Fibroblast of the aortic adventitia (primary cell): ENCODE data around the gene TRHDE. TPM values are rescaled to one million over a fixed set of nuclear protein-coding genes. Genes with fewer than 3 reads are reported as not detected.

Experiments used
- DNase-seq: peaks from one replicate; pipeline ENCODE4 v3.0.0-alpha.2; 2010; ENCODE audit warnings: low read depth
- H3K4me3 ChIP-seq: 2 replicates; pipeline ENCODE4 v1.5.1; 2011; ENCODE audit warnings: low read depth, mild to moderate bottlenecking, control low read depth, low read length, moderate library complexity
- total RNA-seq: library from RNA; depleted of rRNA; stranded (reverse); fragments of >200 nt; gene quantifications from 2 replicates; pipeline ENCODE4 v1.2.3, GENCODE V29; 2012; ENCODE audit warnings: low replicate concordance
- TF ChIP-seq, protein P1 (sequence below): IDR thresholded peaks from 2 replicates; pipeline ENCODE4 v1.5.1; 2011; ENCODE audit warnings: mild to moderate bottlenecking, low read length, control low read depth, inconsistent platforms; ENCODE audit not compliant: insufficient read depth

TRHDE gene
- total RNA-seq, 1 donor, result 10.0 TPM

DNA sequence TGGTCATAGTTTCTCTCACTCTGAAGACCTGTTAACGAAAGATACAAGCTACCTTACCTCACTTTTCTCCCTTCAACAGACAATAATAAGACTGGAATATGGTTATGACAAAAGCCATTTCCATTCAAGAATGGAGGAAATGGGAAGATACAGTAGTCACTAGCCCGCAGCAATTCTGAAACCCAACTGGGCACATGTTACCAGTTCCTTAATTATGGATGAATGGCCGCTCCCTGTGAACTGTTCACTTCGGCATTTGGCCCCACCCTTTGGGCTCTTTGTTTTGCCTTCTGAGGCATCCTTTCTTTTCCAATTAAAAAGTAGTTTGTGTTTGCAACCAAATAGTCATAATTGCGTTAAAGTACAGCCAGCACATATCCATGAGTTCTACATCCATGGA, 19.0 kb downstream of the TRHDE start:
- no peak overlapping the region for H3K4me3 ChIP-seq
- no peak for DNase-seq
- TF ChIP-seq, protein P1, sequence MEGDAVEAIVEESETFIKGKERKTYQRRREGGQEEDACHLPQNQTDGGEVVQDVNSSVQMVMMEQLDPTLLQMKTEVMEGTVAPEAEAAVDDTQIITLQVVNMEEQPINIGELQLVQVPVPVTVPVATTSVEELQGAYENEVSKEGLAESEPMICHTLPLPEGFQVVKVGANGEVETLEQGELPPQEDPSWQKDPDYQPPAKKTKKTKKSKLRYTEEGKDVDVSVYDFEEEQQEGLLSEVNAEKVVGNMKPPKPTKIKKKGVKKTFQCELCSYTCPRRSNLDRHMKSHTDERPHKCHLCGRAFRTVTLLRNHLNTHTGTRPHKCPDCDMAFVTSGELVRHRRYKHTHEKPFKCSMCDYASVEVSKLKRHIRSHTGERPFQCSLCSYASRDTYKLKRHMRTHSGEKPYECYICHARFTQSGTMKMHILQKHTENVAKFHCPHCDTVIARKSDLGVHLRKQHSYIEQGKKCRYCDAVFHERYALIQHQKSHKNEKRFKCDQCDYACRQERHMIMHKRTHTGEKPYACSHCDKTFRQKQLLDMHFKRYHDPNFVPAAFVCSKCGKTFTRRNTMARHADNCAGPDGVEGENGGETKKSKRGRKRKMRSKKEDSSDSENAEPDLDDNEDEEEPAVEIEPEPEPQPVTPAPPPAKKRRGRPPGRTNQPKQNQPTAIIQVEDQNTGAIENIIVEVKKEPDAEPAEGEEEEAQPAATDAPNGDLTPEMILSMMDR, result no peak

DNA sequence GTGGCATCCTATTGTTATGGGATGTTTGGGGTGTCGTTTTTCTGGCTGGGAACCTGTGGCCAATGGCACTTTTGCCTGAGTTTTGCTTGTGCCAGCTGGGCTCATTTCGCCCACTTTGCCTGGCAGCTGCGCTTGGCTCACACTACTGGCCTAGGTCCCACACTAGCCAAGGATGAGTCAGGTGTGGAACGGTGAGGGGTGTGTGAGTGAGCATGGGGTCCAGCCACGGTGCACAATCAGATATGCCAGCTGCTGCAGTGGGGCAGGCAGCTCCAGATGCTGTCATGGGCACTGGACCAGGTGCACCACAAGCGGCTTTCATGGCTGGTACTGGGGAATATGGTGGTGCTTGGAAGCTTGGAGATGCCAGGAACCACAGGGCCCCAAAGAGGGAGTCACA, 21.5 kb downstream of the TRHDE start:
- TF ChIP-seq, protein P1, result no peak
- no peak overlapping the region for H3K4me3 ChIP-seq
- no peak for DNase-seq

DNA sequence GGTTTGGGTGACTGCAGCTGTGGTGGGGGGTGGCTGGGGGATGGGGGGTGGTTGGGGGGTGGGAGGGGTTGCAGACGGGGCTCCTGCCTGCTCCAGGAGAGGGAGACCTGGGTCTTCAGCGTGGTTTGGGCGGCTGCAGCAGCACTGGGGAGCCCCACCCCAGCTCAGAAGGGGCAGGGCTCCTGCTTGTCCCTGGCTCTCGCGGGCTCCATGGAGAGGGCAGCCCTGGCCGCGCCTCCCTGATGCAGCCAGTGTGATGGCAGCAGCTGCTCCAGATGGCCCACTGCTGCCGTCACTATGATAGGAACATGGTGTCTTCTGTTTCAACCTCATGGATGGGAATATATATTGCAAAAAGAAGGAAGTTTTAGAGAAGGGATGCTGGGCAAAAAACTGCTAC, 22.9 kb downstream of the TRHDE start:
- TF ChIP-seq, protein P1, result no peak
- no peak for DNase-seq
- no peak overlapping the region for H3K4me3 ChIP-seq

DNA sequence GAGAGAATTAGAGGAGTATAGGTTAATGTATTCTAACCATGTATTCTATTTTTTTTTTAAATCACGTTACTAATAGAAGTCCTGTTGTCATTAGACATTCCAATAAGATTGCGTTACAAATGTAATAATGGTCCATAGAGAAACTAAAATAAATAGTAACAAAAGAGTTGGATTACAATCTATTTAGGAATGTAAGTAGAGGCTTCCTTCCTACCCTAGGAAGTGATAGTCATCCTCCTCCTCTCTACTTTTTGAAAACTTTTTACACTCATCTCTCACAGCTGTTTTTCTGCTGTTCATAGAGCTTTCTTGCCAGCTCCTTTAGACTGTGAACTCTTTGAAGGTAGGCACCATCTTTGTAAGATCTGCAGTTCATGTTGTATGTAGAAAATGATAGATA, 23.6 kb downstream of the TRHDE start:
- DNase-seq, result no peak
- no peak overlapping the region for H3K4me3 ChIP-seq
- TF ChIP-seq, protein P1, result no peak

DNA sequence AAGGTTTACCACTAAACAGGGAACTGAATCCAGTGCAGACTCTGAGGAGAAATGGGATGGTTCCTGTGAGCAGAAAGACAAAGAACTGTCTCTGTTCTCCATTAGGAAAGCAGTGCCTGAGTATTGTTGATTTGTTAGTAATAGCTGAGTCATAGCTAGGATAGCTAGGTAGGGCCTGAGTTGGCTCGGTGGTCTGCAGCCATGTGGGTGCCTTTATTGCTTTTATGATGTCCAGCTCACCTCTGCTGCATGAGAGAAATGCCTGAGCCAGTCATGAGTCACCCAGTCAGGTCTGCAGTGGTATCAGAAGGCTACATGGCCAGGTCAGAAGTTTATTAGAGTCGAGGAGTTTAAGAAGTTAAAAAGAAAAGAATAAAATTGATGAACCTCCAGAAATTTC, 24.2 kb downstream of the TRHDE start:
- no peak for DNase-seq
- TF ChIP-seq, protein P1, result no peak
- no peak overlapping the region for H3K4me3 ChIP-seq

DNA sequence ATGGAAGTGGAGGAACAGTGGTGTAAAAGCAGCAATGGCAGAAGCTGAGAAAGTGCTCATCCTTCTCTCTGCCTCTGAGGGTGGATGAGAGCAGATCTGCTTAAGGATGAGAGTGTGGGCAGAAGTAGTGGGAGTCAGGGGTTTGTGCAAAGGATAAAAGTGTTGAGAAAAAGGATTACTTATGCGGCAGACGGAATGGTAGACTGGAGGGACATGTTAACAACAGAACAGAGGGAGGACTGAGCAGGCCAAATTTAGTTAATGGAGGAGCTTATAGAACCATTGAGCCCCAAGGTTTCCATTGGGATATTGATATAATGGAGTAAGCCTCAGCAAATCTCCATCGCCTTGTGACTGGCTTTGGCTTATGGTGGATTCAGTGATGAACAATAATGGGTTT, 25.5 kb downstream of the TRHDE start:
- no peak for DNase-seq
- TF ChIP-seq, protein P1, result no peak
- H3K4me3 ChIP-seq, result no peak overlapping the region

DNA sequence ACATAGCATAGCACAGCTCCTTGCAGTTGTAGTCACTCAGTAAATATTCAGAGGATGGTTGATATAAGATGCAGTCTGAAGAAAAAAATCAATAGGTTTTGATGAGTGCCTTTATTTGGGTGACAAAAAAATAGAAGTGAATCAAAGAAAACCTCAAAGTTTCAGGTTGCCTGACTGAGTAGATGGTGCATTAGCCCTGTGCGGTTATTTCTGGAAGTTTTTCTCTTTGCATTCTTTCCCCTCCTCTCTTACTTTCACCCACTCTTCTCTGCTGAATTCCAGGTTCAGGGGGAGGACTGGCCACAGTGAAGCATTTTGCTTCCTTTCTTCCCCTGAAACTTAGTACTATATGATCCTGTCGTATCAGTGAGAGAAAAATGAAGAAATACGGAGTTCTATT, 28.6 kb downstream of the TRHDE start:
- H3K4me3 ChIP-seq, result no peak overlapping the region
- DNase-seq, result no peak
- TF ChIP-seq, protein P1, result no peak
